Loucy (cell line): ENCODE measurements around the gene MYO7B.
A peak's percentile ranks its signal among the peaks of the same experiment; 100 is the strongest.

Experiments used
- H2AFZ ChIP-seq: fragments of 200-600 bp; sonication (generic); 2 replicates; pipeline ENCODE4 v1.6.0; 2016; ENCODE audit warnings: antibody characterized with exemption, mild to moderate bottlenecking, low read length, moderate library complexity
- H3F3A ChIP-seq: fragments of 200-600 bp; 2 replicates; pipeline ENCODE4 v1.6.0; 2016; ENCODE audit warnings: antibody characterized with exemption, low read depth, mild to moderate bottlenecking
- H3K27me3 ChIP-seq: fragments of 200-600 bp; sonication (generic); 2 replicates; pipeline ENCODE4 v1.6.1; 2014; ENCODE audit warnings: low read length, mild to moderate bottlenecking; ENCODE audit not compliant: insufficient read depth, poor library complexity, severe bottlenecking
- H3K36me3 ChIP-seq: fragments of 200-600 bp; sonication (generic); 2 replicates; pipeline ENCODE4 v1.6.1; 2016; ENCODE audit warnings: low read length; ENCODE audit not compliant: insufficient read depth
- H3K4me1 ChIP-seq: fragments of 200-600 bp; sonication (generic); 2 replicates; pipeline ENCODE4 v1.5.1; 2014; ENCODE audit warnings: low read length, mild to moderate bottlenecking; ENCODE audit not compliant: insufficient read depth, poor library complexity, severe bottlenecking
- H3K4me2 ChIP-seq: fragments of 200-600 bp; sonication (generic); 2 replicates; pipeline ENCODE4 v1.6.0; 2014; ENCODE audit warnings: antibody characterized with exemption, low read length, low read depth, mild to moderate bottlenecking; ENCODE audit not compliant: poor library complexity, severe bottlenecking
- H3K4me3 ChIP-seq: fragments of 200-600 bp; sonication (generic); 2 replicates; pipeline ENCODE4 v1.5.1; 2014; ENCODE audit warnings: low read length, mild to moderate bottlenecking, mixed read lengths; ENCODE audit not compliant: poor library complexity, severe bottlenecking
- H3K79me2 ChIP-seq: fragments of 200-600 bp; sonication (generic); 2 replicates; pipeline ENCODE4 v1.6.1; 2014; ENCODE audit warnings: low read length; ENCODE audit not compliant: insufficient read depth
- H3K9ac ChIP-seq: fragments of 200-600 bp; sonication (generic); 2 replicates; pipeline ENCODE4 v1.6.0; 2014; ENCODE audit warnings: mild to moderate bottlenecking, low read depth, low read length, moderate library complexity; ENCODE audit not compliant: poor library complexity, severe bottlenecking
- H3K9me2 ChIP-seq: fragments of 200-600 bp; sonication (generic); replicated peaks from 2 replicates; pipeline ENCODE4 v1.6.1; 2016; ENCODE audit warnings: low read depth, low read length, mixed read lengths
- H3K9me3 ChIP-seq: fragments of 200-600 bp; sonication (generic); 2 replicates; pipeline ENCODE4 v1.6.1; 2014; ENCODE audit warnings: mild to moderate bottlenecking, antibody characterized with exemption, low read length, low read depth; ENCODE audit not compliant: insufficient read depth
- H4K20me1 ChIP-seq: fragments of 200-600 bp; sonication (generic); 2 replicates; pipeline ENCODE4 v1.6.0; 2014; ENCODE audit warnings: antibody characterized with exemption, low read length, mild to moderate bottlenecking; ENCODE audit not compliant: insufficient read depth, poor library complexity, severe bottlenecking
- CTCF ChIP-seq: fragments of 200-600 bp; sonication (generic); conservative IDR thresholded peaks from 2 replicates; pipeline ENCODE4 v1.5.1; 2014; ENCODE audit warnings: mild to moderate bottlenecking, antibody characterized with exemption, low read length
- EZH2phosphoT487 ChIP-seq: fragments of 200-600 bp; IDR thresholded peaks from 2 replicates; pipeline ENCODE4 v1.6.1; 2018; ENCODE audit warnings: antibody characterized with exemption, mild to moderate bottlenecking, moderate library complexity, borderline replicate concordance

Gene MYO7B

GRCh38 chr2:127624320-127624755 is 88.9 kb downstream of the MYO7B start:
- no peak overlapping the region for H3K4me2 ChIP-seq
- no peaks in the 10 kb centered on the region for H3F3A ChIP-seq
- H3K4me3 ChIP-seq = no peak overlapping the region
- TF ChIP-seq CTCF (no peak), EZH2phosphoT487 (no peak)
- no peaks in the 10 kb centered on the region for H3K9me3 ChIP-seq
- H3K9me2 ChIP-seq = no peaks in the 10 kb centered on the region
- H3K27me3 ChIP-seq = no peaks in the 10 kb centered on the region
- H2AFZ ChIP-seq = no peak overlapping the region
- no peaks in the 10 kb centered on the region for H3K79me2 ChIP-seq
- H4K20me1 ChIP-seq = no peaks in the 10 kb centered on the region
- H3K36me3 ChIP-seq = no peaks in the 10 kb centered on the region
- no peak overlapping the region for H3K9ac ChIP-seq
- H3K4me1 ChIP-seq = peaks cover 30% of the 10 kb centered on the region

- no peaks in the 10 kb centered on the region for H3K9me3 ChIP-seq
- H3K27me3 ChIP-seq = no peaks in the 10 kb centered on the region
- H3K4me3 ChIP-seq = no peak overlapping the region
- H3K4me2 ChIP-seq = no peak overlapping the region
- no peaks in the 10 kb centered on the region for H3K79me2 ChIP-seq
- peaks cover 25% of the 10 kb centered on the region for H3K4me1 ChIP-seq
- TF ChIP-seq CTCF = no peak
- no peak for TF ChIP-seq EZH2phosphoT487
- no peaks in the 10 kb centered on the region for H3F3A ChIP-seq
- H2AFZ ChIP-seq = no peak overlapping the region
- peak overlapping the region; percentile 35 for H3K9ac ChIP-seq
- H3K9me2 ChIP-seq = no peaks in the 10 kb centered on the region
- no peaks in the 10 kb centered on the region for H4K20me1 ChIP-seq
- no peaks in the 10 kb centered on the region for H3K36me3 ChIP-seq
Measured at GRCh38 chr2:127624756-127625571, 89.5 kb downstream of the MYO7B start.

GRCh38 chr2:127625572-127625951 is 90.1 kb downstream of the MYO7B start:
- H2AFZ ChIP-seq = no peak overlapping the region
- no peak overlapping the region for H3K4me3 ChIP-seq
- TF ChIP-seq EZH2phosphoT487 (no peak), CTCF (no peak)
- no peaks in the 10 kb centered on the region for H3K9me2 ChIP-seq
- no peaks in the 10 kb centered on the region for H3K9me3 ChIP-seq
- H3K79me2 ChIP-seq = no peaks in the 10 kb centered on the region
- H3K4me2 ChIP-seq = no peak overlapping the region
- peaks cover 25% of the 10 kb centered on the region for H3K4me1 ChIP-seq
- no peaks in the 10 kb centered on the region for H3F3A ChIP-seq
- H3K9ac ChIP-seq = peak overlapping the region; percentile 35
- H4K20me1 ChIP-seq = no peaks in the 10 kb centered on the region
- H3K27me3 ChIP-seq = no peaks in the 10 kb centered on the region
- no peaks in the 10 kb centered on the region for H3K36me3 ChIP-seq
